GM12878 (cell line): Measurements from ENCODE around the gene TRIM37. TPM values are rescaled to one million over a fixed set of nuclear protein-coding genes. Genes with fewer than 3 reads are reported as not detected.

Experiments
- ATF7 ChIP-seq: fragments of 450-650 bp; IDR thresholded peaks from 2 replicates; pipeline ENCODE4 v1.6.1; 2016; ENCODE audit warnings: low read depth, mild to moderate bottlenecking
- BHLHE40 ChIP-seq, 2 experiments: fragments of 450-650 bp in 1 of 2; IDR thresholded peaks; 2 replicates each; pipeline ENCODE4 v1.6.1; 2011 to 2017; ENCODE audit warnings: low read depth in 2 of 2, borderline replicate concordance in 1 of 2, improper control_type of control experiment in 1 of 2, low read length in 1 of 2, mild to moderate bottlenecking in 1 of 2
- CBFB ChIP-seq: IDR thresholded peaks from 2 replicates; pipeline ENCODE4 v1.6.1; 2016; ENCODE audit warnings: antibody characterized with exemption, low read depth
- CBX5 ChIP-seq: sonication (generic); IDR thresholded peaks from 2 replicates; pipeline ENCODE4 v1.6.1; 2016; ENCODE audit warnings: low read depth, moderate library complexity, mild to moderate bottlenecking, inconsistent platforms
- E2F8 ChIP-seq: fragments of 450-650 bp; IDR thresholded peaks from 2 replicates; pipeline ENCODE4 v1.6.1; 2018; ENCODE audit warnings: mild to moderate bottlenecking, low read depth, moderate library complexity; ENCODE audit not compliant: partially characterized antibody
- FOXK2 ChIP-seq: fragments of 450-650 bp; IDR thresholded peaks from 2 replicates; pipeline ENCODE4 v1.6.1; 2017; ENCODE audit warnings: mild to moderate bottlenecking, moderate library complexity
- GABPA ChIP-seq: IDR thresholded peaks from 2 replicates; pipeline ENCODE4 v1.6.1; 2014; ENCODE audit warnings: antibody characterized with exemption, low read depth, mild to moderate bottlenecking, inconsistent platforms
- GATAD2B ChIP-seq: fragments of 450-650 bp; conservative IDR thresholded peaks from 2 replicates; pipeline ENCODE4 v1.6.1; 2017; ENCODE audit warnings: low read depth, mild to moderate bottlenecking, moderate library complexity
- IKZF1 ChIP-seq: fragments of 450-650 bp; conservative IDR thresholded peaks from 2 replicates; pipeline ENCODE4 v1.6.1; 2017; ENCODE audit warnings: antibody characterized with exemption, mild to moderate bottlenecking
- MXI1 ChIP-seq: fragments of 150-350 bp; IDR thresholded peaks from 2 replicates; pipeline ENCODE4 v1.6.1; 2011; ENCODE audit warnings: low read depth, mild to moderate bottlenecking, inconsistent platforms, low read length, improper control_type of control experiment
- NBN ChIP-seq: fragments of 450-650 bp; IDR thresholded peaks from 2 replicates; pipeline ENCODE4 v1.6.1; 2016
- PAX8 ChIP-seq: fragments of 450-650 bp; IDR thresholded peaks from 2 replicates; pipeline ENCODE4 v1.6.1; 2017; ENCODE audit warnings: mild to moderate bottlenecking, moderate library complexity
- RAD21 ChIP-seq: IDR thresholded peaks from 2 replicates; pipeline ENCODE4 v1.6.1; 2011; ENCODE audit warnings: mild to moderate bottlenecking, low read depth, low read length, moderate library complexity; ENCODE audit not compliant: insufficient read depth
- RB1 ChIP-seq: fragments of 450-650 bp; formaldehyde crosslinking; IDR thresholded peaks from 2 replicates; pipeline ENCODE4 v1.6.1; 2017; ENCODE audit warnings: mild to moderate bottlenecking, borderline replicate concordance
- RELB ChIP-seq: fragments of 450-650 bp; IDR thresholded peaks from 2 replicates; pipeline ENCODE4 v1.6.1; 2017; ENCODE audit warnings: low read depth, mild to moderate bottlenecking, moderate library complexity
- RFX5 ChIP-seq: IDR thresholded peaks from 2 replicates; pipeline ENCODE4 v1.6.1; 2011; ENCODE audit warnings: low read depth, low read length, improper control_type of control experiment
- RUNX3 ChIP-seq: IDR thresholded peaks from 2 replicates; pipeline ENCODE4 v1.6.1; 2012; ENCODE audit warnings: low read length, inconsistent platforms
- SMAD5 ChIP-seq: IDR thresholded peaks from 2 replicates; pipeline ENCODE4 v1.6.1; 2016; ENCODE audit warnings: antibody characterized with exemption, low read depth
- SP1 ChIP-seq: IDR thresholded peaks from one replicate; pipeline ENCODE4 v1.6.1; 2011; ENCODE audit warnings: low read depth, low read length
- SRF ChIP-seq, 2 experiments: IDR thresholded peaks; 2 replicates each; pipeline ENCODE4 v1.6.1; 2011; ENCODE audit warnings: low read depth in 2 of 2, low read length in 2 of 2, mild to moderate bottlenecking in 1 of 2, moderate library complexity in 1 of 2
- STAT3 ChIP-seq: IDR thresholded peaks from 2 replicates; pipeline ENCODE4 v1.6.1; 2011; ENCODE audit warnings: low read depth, low read length, improper control_type of control experiment
- TBL1XR1 ChIP-seq: IDR thresholded peaks from 2 replicates; pipeline ENCODE4 v1.6.1; 2012; ENCODE audit warnings: low read depth, low read length, improper control_type of control experiment
- ZNF217 ChIP-seq: fragments of 450-650 bp; IDR thresholded peaks from 2 replicates; pipeline ENCODE4 v1.6.1; 2017; ENCODE audit warnings: antibody characterized with exemption, mild to moderate bottlenecking
- ZNF592 ChIP-seq: fragments of 450-650 bp; IDR thresholded peaks from 2 replicates; pipeline ENCODE4 v1.6.1; 2017; ENCODE audit warnings: mild to moderate bottlenecking, moderate library complexity
- polyA plus RNA-seq, 11 experiments: library from polyadenylated mRNA; depleted of rRNA in 4 of 11; unstranded in 6 of 11; stranded (reverse) in 5 of 11; fragments of >200 nt; fragmentation: Nextera tagmentation in 4 of 11; fragmentation: Illumina TruSeq in 1 of 11; extraction: Ambion mirVana in 4 of 11; extraction: Trizol in 1 of 11; gene quantifications; 1 replicate in 1 of 11; 2 replicates in 10 of 11; pipeline versions ENCODE4 v1.2.1 to v1.2.3, GENCODE V29; 2011 to 2016; ENCODE audit warnings: inconsistent platforms in 2 of 11, missing spikeins in 2 of 11, low read depth in 1 of 11
- total RNA-seq, 4 experiments: library from RNA; depleted of rRNA in 3 of 4; stranded (reverse); fragments of >200 nt in 3 of 4; fragmentation: Illumina TruSeq in 1 of 4; extraction: Trizol in 1 of 4; gene quantifications; 2 replicates each; pipeline versions ENCODE4 v1.2.1 to v1.2.3, GENCODE V29; 2013 to 2021

TRIM37 gene
- total and polyA plus RNA-seq, 10 of the 15 experiments (the other 5 are each of a cell fraction or from before 2014, with no cell fraction given), result 4.8 to 20.6 (median 18.1) TPM

- no peak for TF ChIP-seq ZNF592
- TF ChIP-seq ZNF217, result no peak
- 0 out of 2 replicates have a peak, but pooled peaks have one; percentile 30 for TF ChIP-seq CBX5
- no peak for TF ChIP-seq SMAD5
- TF ChIP-seq NBN, result 0 out of 2 replicates have a peak, but pooled peaks have one; percentile 65
- TF ChIP-seq PAX8, result no peak
- TF ChIP-seq RUNX3, result peak; percentile 94
- TF ChIP-seq SRF (IDR thresholded peaks at IDR 0.05; ENCODE audit: low read depth in 2 of 2, low read length in 2 of 2), result 0 out of 4 replicates have a peak, but pooled peaks of 1 of the 2 experiments have one; percentile 4
- no peak for TF ChIP-seq TBL1XR1
- peak; percentile 89 for TF ChIP-seq E2F8
- no peak for TF ChIP-seq STAT3
- TF ChIP-seq RAD21, result no peak
- TF ChIP-seq RB1, result peak; percentile 93; the same call in 1 of the 2 replicates
- TF ChIP-seq GATAD2B, result no peak
- peak; percentile 82 for TF ChIP-seq IKZF1
- TF ChIP-seq RELB, result peak; percentile 78
- peak; percentile 93 for TF ChIP-seq RFX5
- peak; percentile 55 for TF ChIP-seq ATF7
- no peak for TF ChIP-seq MXI1
- TF ChIP-seq CBFB, result peak; percentile 86; the same call in 1 of the 2 replicates
- TF ChIP-seq SP1, result peak; percentile 98
- peak in 1 of 2 experiments; percentile 21; a peak in 2 of 4 replicates for TF ChIP-seq BHLHE40 (IDR thresholded peaks at IDR 0.05; ENCODE audit: borderline replicate concordance in 1 of 2, low read depth in 2 of 2, low read length in 1 of 2)
- TF ChIP-seq GABPA, result peak; percentile 45
- peak; percentile 54; the same call in 1 of the 2 replicates for TF ChIP-seq FOXK2
These were observed 48.2 kb upstream of the TRIM37 start, which contains the start of gene SKA2 (continued) for GRCh38 chr17:59154721-59155438.
